Adrenal gland (tissue), 12 donors: Measurements from ENCODE around the gene ARHGAP44. TPM values are rescaled to one million over a fixed set of nuclear protein-coding genes. Genes with fewer than 3 reads are reported as not detected.
"Not testable (repeated sequence)": the region's sequence is repeated elsewhere in the genome, so short reads cannot be mapped to it uniquely, and the experiment has no call there.

Experiments used
- DNase-seq, 7 donors: peaks; one replicate each; pipeline ENCODE4 v3.0.0-alpha.2; 2019 to 2020
- H3K27ac ChIP-seq, 5 donors: fragments of 200-600 bp; sonication (generic) in 4 of 5; 1 replicate in 3 of 5; 2 replicates in 2 of 5; pipeline versions ENCODE4 v1.5.1 to v1.8.0; 2016 to 2020; ENCODE audit warnings: mild to moderate bottlenecking in 1 of 5
- H3K27me3 ChIP-seq: fragments of 200-600 bp; 2 replicates; pipeline ENCODE4 v1.8.0; 2021
- H3K36me3 ChIP-seq, 2 donors: fragments of 200-600 bp; replicated peaks in 1 of 2; 1 replicate in 1 of 2; 2 replicates in 1 of 2; pipeline versions ENCODE4 v1.5.1 to v1.8.0; 2018 to 2022
- H3K4me1 ChIP-seq, 2 donors: fragments of 200-600 bp; replicated peaks in 1 of 2; 1 replicate in 1 of 2; 2 replicates in 1 of 2; pipeline versions ENCODE4 v1.5.1 to v1.8.0; 2018 to 2021
- H3K4me3 ChIP-seq, 4 donors: fragments of 200-600 bp; sonication (generic) in 3 of 4; one replicate each; pipeline ENCODE4 v1.5.1; 2016 to 2018
- H3K9me3 ChIP-seq, 3 donors: fragments of 200-600 bp; sonication (generic) in 1 of 3; replicated peaks in 1 of 3; 1 replicate in 2 of 3; 2 replicates in 1 of 3; pipeline versions ENCODE4 v1.5.1 to v1.8.0; 2016 to 2021
- POLR2A ChIP-seq, 2 donors: fragments of 450-650 bp; IDR thresholded peaks; one replicate each; pipeline ENCODE4 v1.6.1; 2017; ENCODE audit warnings: antibody characterized with exemption in 2 of 2, mild to moderate bottlenecking in 2 of 2, moderate library complexity in 1 of 2
- WGBS, 4 donors: extraction: QIAGEN DNeasy Blood & Tissue Kit in 2 of 4; methylation state at CpG; one replicate each; pipeline versions ENCODE4 v1.1.5 to v1.1.7; 2013 to 2017; 5-methylcytosine and 5-hydroxymethylcytosine counted together
- intact Hi-C, 2 donors: fragments of 100-400 bp; cut with DNase I; formaldehyde crosslinking; loops; one replicate each; pipeline versions ENCODE4 v1.14.1 to v1.15.0; 2022 to 2023
- polyA plus RNA-seq, 3 donors: library from polyadenylated mRNA; stranded (reverse); fragments of 200-250 nt in 2 of 3; fragments of 350-450 nt in 1 of 3; fragmentation: Illumina TruSeq in 1 of 3; extraction: RNeasy Lipid Tissue Mini Kit (QIAGEN cat#74804) in 1 of 3; gene quantifications; one replicate each; pipeline ENCODE4 v1.2.3, GENCODE V29; 2013 to 2014
- total RNA-seq, 9 donors: library from RNA; depleted of rRNA in 4 of 9; stranded (reverse); fragments of >200 nt in 4 of 9; fragments of 120-200 nt in 1 of 9; fragmentation: NEBNext Ultra II Directional in 1 of 9; extraction: Animal tissue kit (Norgen Biotek cat#: 25700) in 1 of 9; gene quantifications; one replicate each; pipeline versions ENCODE4 v1.1.0 to v1.2.4, GENCODE V29; 2013 to 2023
- TF ChIP-seq, protein P1 (sequence below), 6 experiments: fragments of 450-650 bp in 4 of 6; fragments of 200-600 bp in 2 of 6; sonication (generic) in 1 of 6; IDR thresholded peaks; 1 replicate in 5 of 6; 2 replicates in 1 of 6; pipeline versions ENCODE4 v1.5.1 to v1.8.0; 2016 to 2021; ENCODE audit warnings: antibody characterized with exemption in 6 of 6, mild to moderate bottlenecking in 2 of 6, moderate library complexity in 1 of 6
- donor health status: healthy with polysubstance abuse.
- donor health status: Bipolar disorder and iron deficiency.
- donor health status: DM: yes; HTN: yes; CAD: no.
- donor health status: DM: no; HTN: no; CAD: no.
- donor health status: DM: no; HTN: no; CAD: no.
- donor health status: DM: yes; HTN: yes; CAD: no.

Gene ARHGAP44
- total and polyA plus RNA-seq, 12 donors = 1.1 to 45.2 (median 2.6) TPM

DNA sequence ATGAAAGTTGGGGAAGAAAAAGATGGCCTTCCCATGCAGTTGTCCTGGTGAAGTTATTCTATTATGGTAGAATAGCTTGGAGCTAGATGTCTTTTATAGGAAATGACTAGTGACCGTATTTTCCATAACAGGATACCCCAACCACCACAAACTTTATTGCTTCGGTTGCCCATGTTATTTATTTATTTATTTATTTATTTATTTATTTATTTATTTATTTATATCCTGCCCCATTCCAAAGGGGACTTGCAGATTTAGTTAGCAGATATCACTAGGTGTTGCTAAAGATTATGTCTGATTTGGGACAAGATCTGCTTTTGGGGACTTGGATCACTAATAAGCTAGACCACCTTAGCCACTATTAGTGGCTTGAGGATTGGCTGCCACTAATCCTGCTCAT is 68.3 kb downstream of the ARHGAP44 start:
- intact Hi-C loops = no loop called here
- no peaks in the 10 kb centered on the region for H3K4me1 ChIP-seq
- 85 to 90% (median 89%) methylated on average over 2 of the region's 2 CpGs for WGBS, 4 donors
- no peak overlapping the region for H3K27ac ChIP-seq
- no peaks in the 10 kb centered on the region for H3K36me3 ChIP-seq
- no peak overlapping the region for H3K4me3 ChIP-seq
- TF ChIP-seq POLR2A (IDR thresholded peaks at IDR 0.05) = no peak
- TF ChIP-seq, protein P1, sequence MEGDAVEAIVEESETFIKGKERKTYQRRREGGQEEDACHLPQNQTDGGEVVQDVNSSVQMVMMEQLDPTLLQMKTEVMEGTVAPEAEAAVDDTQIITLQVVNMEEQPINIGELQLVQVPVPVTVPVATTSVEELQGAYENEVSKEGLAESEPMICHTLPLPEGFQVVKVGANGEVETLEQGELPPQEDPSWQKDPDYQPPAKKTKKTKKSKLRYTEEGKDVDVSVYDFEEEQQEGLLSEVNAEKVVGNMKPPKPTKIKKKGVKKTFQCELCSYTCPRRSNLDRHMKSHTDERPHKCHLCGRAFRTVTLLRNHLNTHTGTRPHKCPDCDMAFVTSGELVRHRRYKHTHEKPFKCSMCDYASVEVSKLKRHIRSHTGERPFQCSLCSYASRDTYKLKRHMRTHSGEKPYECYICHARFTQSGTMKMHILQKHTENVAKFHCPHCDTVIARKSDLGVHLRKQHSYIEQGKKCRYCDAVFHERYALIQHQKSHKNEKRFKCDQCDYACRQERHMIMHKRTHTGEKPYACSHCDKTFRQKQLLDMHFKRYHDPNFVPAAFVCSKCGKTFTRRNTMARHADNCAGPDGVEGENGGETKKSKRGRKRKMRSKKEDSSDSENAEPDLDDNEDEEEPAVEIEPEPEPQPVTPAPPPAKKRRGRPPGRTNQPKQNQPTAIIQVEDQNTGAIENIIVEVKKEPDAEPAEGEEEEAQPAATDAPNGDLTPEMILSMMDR (IDR thresholded peaks at IDR 0.05) = no peak
- no peak for DNase-seq
- H3K9me3 ChIP-seq = no peaks in the 10 kb centered on the region
- H3K27me3 ChIP-seq = no peaks in the 10 kb centered on the region

DNA sequence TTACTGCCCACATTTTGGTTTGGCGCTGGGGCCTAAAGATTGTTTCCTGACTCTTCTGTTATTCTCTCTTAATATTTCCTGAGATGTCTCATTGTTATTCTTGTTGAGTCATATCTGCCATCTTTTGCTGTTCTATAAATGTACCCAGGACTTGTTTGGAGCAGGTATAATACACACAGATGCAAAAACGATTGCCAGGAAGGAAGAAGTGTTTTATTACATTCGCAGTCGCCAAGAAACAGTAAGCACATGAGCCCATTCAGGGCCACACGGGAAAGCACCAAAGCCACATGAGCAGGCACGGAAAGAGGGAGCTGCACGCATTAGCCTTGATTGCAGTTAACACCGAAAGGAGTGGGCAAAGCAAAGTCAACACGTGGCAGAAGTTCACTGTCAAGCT is 70.2 kb downstream of the ARHGAP44 start:
- no peak overlapping the region for H3K27ac ChIP-seq
- TF ChIP-seq POLR2A (IDR thresholded peaks at IDR 0.05) = no peak
- TF ChIP-seq, protein P1 (IDR thresholded peaks at IDR 0.05) = no peak
- H3K4me3 ChIP-seq = no peak overlapping the region
- no peak for DNase-seq
- no peaks in the 10 kb centered on the region for H3K9me3 ChIP-seq
- no peaks in the 10 kb centered on the region for H3K27me3 ChIP-seq
- no peaks in the 10 kb centered on the region for H3K36me3 ChIP-seq
- WGBS, 4 donors = 68 to 77% (median 73%) methylated on average over 9 of the region's 9 CpGs
- H3K4me1 ChIP-seq = no peaks in the 10 kb centered on the region
- intact Hi-C loops = no loop called here

DNA sequence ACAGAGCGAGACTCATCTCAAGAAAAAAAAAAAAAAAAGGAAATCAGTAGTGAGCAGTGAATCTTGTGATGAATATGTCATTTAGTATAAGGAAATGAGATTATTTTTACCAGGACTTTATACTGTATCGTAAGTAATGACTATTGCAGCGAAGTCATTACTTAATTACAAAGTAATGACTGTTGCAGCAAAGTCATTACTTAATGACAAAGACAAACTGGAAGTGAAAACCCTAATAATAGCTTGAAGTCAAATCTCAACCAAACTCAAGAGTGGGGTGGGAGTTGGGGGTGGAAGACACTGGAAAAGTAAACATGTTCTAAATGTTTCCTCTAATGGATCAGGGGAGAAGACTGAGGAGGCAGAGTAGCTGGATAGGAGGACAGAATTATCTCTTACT is 76.5 kb downstream of the ARHGAP44 start:
- Histone ChIP-seq H3K9me3 (no peaks in the 10 kb centered on the region), H3K4me1 (no peaks in the 10 kb centered on the region), H3K36me3 (no peaks in the 10 kb centered on the region), H3K4me3 (no peak overlapping the region), H3K27ac (no peak overlapping the region), H3K27me3 (no peaks in the 10 kb centered on the region)
- intact Hi-C loops = no loop called here
- TF ChIP-seq POLR2A (IDR thresholded peaks at IDR 0.05) = no peak
- no peak for DNase-seq
- 85 to 93% (median 86%) methylated on average over 3 of the region's 3 CpGs for WGBS, 4 donors

DNA sequence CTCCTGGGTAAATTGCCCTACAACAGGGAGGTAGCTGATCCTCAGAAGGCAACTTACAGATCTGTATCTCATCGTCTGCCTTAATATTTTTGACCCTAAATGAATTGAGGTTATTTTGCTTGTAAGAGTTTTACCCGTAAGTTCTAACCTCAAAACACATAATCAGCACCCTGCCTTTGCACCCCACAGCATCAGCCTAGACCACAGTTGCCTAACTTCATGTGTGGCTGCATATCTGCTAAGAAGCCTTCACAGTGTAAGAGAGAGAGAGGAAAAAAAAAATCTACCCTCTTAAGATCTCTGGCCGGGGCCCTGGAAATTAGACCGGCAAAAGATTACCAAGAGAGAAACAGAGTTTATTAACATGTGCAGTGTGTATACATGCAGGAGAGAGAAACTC is 76.9 kb downstream of the ARHGAP44 start:
- 63 to 69% (median 66%) methylated on average over 4 of the region's 4 CpGs for WGBS, 4 donors
- no peak for TF ChIP-seq POLR2A (IDR thresholded peaks at IDR 0.05)
- TF ChIP-seq, protein P1 (IDR thresholded peaks at IDR 0.05) = no peak
- H3K4me1 ChIP-seq = no peaks in the 10 kb centered on the region
- H3K27ac ChIP-seq = no peak overlapping the region
- H3K36me3 ChIP-seq = no peaks in the 10 kb centered on the region
- intact Hi-C loops = no loop called here
- H3K27me3 ChIP-seq = no peaks in the 10 kb centered on the region
- no peak overlapping the region for H3K4me3 ChIP-seq
- no peak for DNase-seq
- H3K9me3 ChIP-seq = no peaks in the 10 kb centered on the region

DNA sequence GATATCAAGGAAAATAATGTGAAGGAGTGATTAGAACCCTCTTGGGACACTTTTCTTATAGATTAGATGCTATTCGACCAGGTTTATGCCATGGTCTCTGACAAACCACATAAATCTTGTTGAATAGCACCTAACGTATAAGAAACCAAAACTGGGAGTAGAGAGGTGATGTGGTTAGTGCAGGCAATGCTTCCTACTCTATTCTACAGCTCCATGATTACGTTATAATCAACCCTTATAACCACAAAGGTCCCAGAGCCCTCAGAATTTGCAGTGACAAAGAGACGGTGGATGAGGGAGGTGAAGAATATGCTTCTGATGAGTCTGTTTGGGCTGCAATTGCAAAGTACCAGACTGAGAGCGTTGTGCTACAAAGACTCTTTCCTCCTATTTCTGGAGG is 78.4 kb downstream of the ARHGAP44 start:
- intact Hi-C loops = no loop called here
- TF ChIP-seq, protein P1 (IDR thresholded peaks at IDR 0.05) = no peak
- TF ChIP-seq POLR2A (IDR thresholded peaks at IDR 0.05) = no peak
- no peak for DNase-seq
- Histone ChIP-seq H3K27me3 (no peaks in the 10 kb centered on the region), H3K9me3 (no peaks in the 10 kb centered on the region), H3K27ac (no peak overlapping the region), H3K36me3 (no peaks in the 10 kb centered on the region), H3K4me1 (no peaks in the 10 kb centered on the region), H3K4me3 (no peak overlapping the region)
- 71 to 79% (median 75%) methylated on average over 5 of the region's 5 CpGs for WGBS, 4 donors

GRCh38 chr17:12873415-12874125 is 84.3 kb downstream of the ARHGAP44 start:
- H3K27ac ChIP-seq, H3K27me3 ChIP-seq, DNase-seq, H3K4me3 ChIP-seq, intact Hi-C loops, H3K9me3 ChIP-seq, H3K36me3 ChIP-seq, H3K4me1 ChIP-seq: not testable (repeated sequence)
- WGBS, 4 donors = 78 to 93% (median 86%) methylated on average over 7 of the region's 7 CpGs
